HepG2 (cell line): Measurements from ENCODE around the gene WDR48. TPM values are rescaled to one million over a fixed set of nuclear protein-coding genes. Genes with fewer than 3 reads are reported as not detected.

Source experiments
- ATM ChIP-seq: fragments of 450-650 bp; IDR thresholded peaks from 2 replicates; pipeline ENCODE4 v1.7.1; 2017; ENCODE audit warnings: mild to moderate bottlenecking, borderline replicate concordance
- CCDC6 ChIP-seq: sonication (generic); formaldehyde crosslinking; IDR thresholded peaks from 2 replicates; pipeline ENCODE4 v1.8.1; 2022; ENCODE audit warnings: mild to moderate bottlenecking, missing genetic modification reagents, moderate library complexity
- EHMT2 ChIP-seq: fragments of 200-600 bp; sonication (generic); IDR thresholded peaks from 2 replicates; pipeline ENCODE4 v1.7.0; 2017; ENCODE audit warnings: antibody characterized with exemption, low read depth, low read length, borderline replicate concordance
- GATAD2A ChIP-seq: IDR thresholded peaks from 2 replicates; pipeline ENCODE4 v1.6.1; 2016
- IRX3 ChIP-seq: sonication (generic); formaldehyde crosslinking; IDR thresholded peaks from 2 replicates; pipeline ENCODE4 v1.8.1; 2023; ENCODE audit warnings: mild to moderate bottlenecking, low read depth, missing genetic modification reagents, borderline replicate concordance
- KLF13 ChIP-seq: sonication (generic); formaldehyde crosslinking; IDR thresholded peaks from 2 replicates; pipeline ENCODE4 v1.4.0; 2020; ENCODE audit warnings: mild to moderate bottlenecking, missing genetic modification reagents
- MYC ChIP-seq: sonication (generic); formaldehyde crosslinking; IDR thresholded peaks from 2 replicates; pipeline ENCODE4 v1.9.0; 2021; ENCODE audit warnings: missing genetic modification reagents, borderline replicate concordance
- NR2F2 ChIP-seq: IDR thresholded peaks from 2 replicates; pipeline ENCODE4 v1.6.1; 2012; ENCODE audit warnings: low read depth, inconsistent platforms, borderline replicate concordance
- NRL ChIP-seq: sonication (generic); formaldehyde crosslinking; IDR thresholded peaks from 2 replicates; pipeline ENCODE4 v1.5.0; 2020; ENCODE audit warnings: missing genetic modification reagents, mild to moderate bottlenecking, moderate library complexity, borderline replicate concordance
- ZBTB7A ChIP-seq: sonication (generic); formaldehyde crosslinking; IDR thresholded peaks from 2 replicates; pipeline ENCODE4 v1.8.0; 2022; ENCODE audit warnings: mild to moderate bottlenecking, missing genetic modification reagents
- ZC3H13 ChIP-seq: sonication (generic); formaldehyde crosslinking; IDR thresholded peaks from 2 replicates; pipeline ENCODE4 v1.8.1; 2023; ENCODE audit warnings: mild to moderate bottlenecking, missing genetic modification reagents, moderate library complexity
- ZNF136 ChIP-seq: sonication (generic); formaldehyde crosslinking; IDR thresholded peaks from 2 replicates; pipeline ENCODE4 v1.8.1; 2022; ENCODE audit warnings: low read depth, mild to moderate bottlenecking, moderate library complexity, missing genetic modification reagents
- ZNF235 ChIP-seq: sonication (generic); formaldehyde crosslinking; IDR thresholded peaks from 2 replicates; pipeline ENCODE4 v1.8.1; 2023; ENCODE audit warnings: mild to moderate bottlenecking, missing genetic modification reagents, borderline replicate concordance
- ZNF329 ChIP-seq: sonication (generic); formaldehyde crosslinking; IDR thresholded peaks from 2 replicates; pipeline ENCODE4 v1.9.0; 2021; ENCODE audit warnings: low read depth, mild to moderate bottlenecking, missing genetic modification reagents
- ZNF331 ChIP-seq: sonication (generic); formaldehyde crosslinking; IDR thresholded peaks from 2 replicates; pipeline ENCODE4 v1.4.0; 2020; ENCODE audit warnings: missing genetic modification reagents
- ZNF724P ChIP-seq: sonication (generic); formaldehyde crosslinking; IDR thresholded peaks from 2 replicates; pipeline ENCODE4 v1.8.0; 2022; ENCODE audit warnings: missing genetic modification reagents, borderline replicate concordance
- ZNF772 ChIP-seq: sonication (generic); formaldehyde crosslinking; IDR thresholded peaks from 2 replicates; pipeline ENCODE4 v1.5.0; 2020; ENCODE audit warnings: mild to moderate bottlenecking, missing genetic modification reagents
- ZNF839 ChIP-seq: sonication (generic); formaldehyde crosslinking; IDR thresholded peaks from 2 replicates; pipeline ENCODE4 v1.4.0; 2020; ENCODE audit warnings: missing genetic modification reagents, mild to moderate bottlenecking, borderline replicate concordance
- polyA plus RNA-seq, 8 experiments: library from polyadenylated mRNA; depleted of rRNA in 3 of 8; stranded (reverse) in 7 of 8; unstranded in 1 of 8; fragments of >200 nt; fragmentation: Illumina TruSeq in 4 of 8; extraction: Trizol in 4 of 8; gene quantifications; 2 replicates each; pipeline versions ENCODE4 v1.2.1 to v1.2.3, GENCODE V29; 2011 to 2016; ENCODE audit warnings: low read depth in 4 of 8, missing spikeins in 1 of 8, mixed read lengths in 1 of 8; ENCODE audit not compliant: insufficient read depth in 1 of 8
- total RNA-seq, 5 experiments: library from RNA; depleted of rRNA; stranded (reverse); fragments of >200 nt; fragmentation: Illumina TruSeq; extraction: Trizol; gene quantifications; 2 replicates each; pipeline ENCODE4 v1.2.3, GENCODE V29; 2016; ENCODE audit warnings: low read depth in 1 of 5
- TF ChIP-seq, protein P1 (sequence below): IDR thresholded peaks from 2 replicates; pipeline ENCODE4 v1.6.1; 2016; ENCODE audit warnings: low read depth, missing genetic modification reagents, missing compliant biosample characterization
- TF ChIP-seq, protein P2 (sequence below): sonication (generic); formaldehyde crosslinking; IDR thresholded peaks from 2 replicates; pipeline ENCODE4 v1.8.0; 2022; ENCODE audit warnings: mild to moderate bottlenecking, missing genetic modification reagents

WDR48 gene
- total and polyA plus RNA-seq, 2 of the 13 experiments (the other 11 are each of a cell fraction or from before 2014, with no cell fraction given), result 29.2 to 31.2 TPM

DNA sequence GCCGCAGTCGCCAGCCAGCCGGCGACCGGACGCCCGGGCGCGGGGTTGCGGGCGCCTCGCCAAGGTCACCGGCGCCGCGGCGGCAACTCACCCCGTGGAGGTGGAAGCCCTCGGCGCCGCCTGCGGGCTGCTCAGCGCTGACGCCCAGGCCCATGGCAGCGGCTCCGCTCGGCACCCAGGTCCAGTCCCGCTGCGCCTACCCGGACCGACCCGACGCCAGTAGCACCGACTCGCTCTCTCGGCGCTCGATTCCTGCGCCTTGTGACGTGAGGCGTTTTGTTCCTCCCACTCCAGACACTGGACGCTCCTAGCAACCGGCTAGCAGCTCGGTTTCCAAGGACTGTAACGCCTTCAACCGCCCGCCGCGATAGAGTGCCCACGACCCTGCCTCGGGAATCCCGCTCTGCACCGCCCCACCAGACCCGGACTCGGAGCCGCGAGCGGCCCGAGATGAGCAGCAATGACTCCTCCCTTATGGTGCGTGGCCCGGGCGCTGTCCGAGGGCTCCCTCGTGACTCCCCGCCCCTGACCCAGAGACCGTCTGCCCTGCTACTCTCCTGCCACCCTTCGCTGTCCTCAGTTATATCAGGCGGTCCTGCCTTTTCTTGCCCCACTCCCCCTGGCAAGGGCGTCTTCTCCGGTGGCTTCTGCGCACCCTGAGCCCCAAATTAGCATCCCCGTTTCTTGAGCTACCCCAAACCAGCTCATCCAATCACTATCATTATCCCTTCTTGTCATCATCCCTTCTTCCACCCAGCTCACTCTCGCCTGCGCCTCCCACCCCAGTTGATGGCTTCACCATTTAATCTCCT is 55.8 kb downstream of the WDR48 start, which contains the start of the genes GORASP1 and TTC21A (continued):
- TF ChIP-seq, protein P1, sequence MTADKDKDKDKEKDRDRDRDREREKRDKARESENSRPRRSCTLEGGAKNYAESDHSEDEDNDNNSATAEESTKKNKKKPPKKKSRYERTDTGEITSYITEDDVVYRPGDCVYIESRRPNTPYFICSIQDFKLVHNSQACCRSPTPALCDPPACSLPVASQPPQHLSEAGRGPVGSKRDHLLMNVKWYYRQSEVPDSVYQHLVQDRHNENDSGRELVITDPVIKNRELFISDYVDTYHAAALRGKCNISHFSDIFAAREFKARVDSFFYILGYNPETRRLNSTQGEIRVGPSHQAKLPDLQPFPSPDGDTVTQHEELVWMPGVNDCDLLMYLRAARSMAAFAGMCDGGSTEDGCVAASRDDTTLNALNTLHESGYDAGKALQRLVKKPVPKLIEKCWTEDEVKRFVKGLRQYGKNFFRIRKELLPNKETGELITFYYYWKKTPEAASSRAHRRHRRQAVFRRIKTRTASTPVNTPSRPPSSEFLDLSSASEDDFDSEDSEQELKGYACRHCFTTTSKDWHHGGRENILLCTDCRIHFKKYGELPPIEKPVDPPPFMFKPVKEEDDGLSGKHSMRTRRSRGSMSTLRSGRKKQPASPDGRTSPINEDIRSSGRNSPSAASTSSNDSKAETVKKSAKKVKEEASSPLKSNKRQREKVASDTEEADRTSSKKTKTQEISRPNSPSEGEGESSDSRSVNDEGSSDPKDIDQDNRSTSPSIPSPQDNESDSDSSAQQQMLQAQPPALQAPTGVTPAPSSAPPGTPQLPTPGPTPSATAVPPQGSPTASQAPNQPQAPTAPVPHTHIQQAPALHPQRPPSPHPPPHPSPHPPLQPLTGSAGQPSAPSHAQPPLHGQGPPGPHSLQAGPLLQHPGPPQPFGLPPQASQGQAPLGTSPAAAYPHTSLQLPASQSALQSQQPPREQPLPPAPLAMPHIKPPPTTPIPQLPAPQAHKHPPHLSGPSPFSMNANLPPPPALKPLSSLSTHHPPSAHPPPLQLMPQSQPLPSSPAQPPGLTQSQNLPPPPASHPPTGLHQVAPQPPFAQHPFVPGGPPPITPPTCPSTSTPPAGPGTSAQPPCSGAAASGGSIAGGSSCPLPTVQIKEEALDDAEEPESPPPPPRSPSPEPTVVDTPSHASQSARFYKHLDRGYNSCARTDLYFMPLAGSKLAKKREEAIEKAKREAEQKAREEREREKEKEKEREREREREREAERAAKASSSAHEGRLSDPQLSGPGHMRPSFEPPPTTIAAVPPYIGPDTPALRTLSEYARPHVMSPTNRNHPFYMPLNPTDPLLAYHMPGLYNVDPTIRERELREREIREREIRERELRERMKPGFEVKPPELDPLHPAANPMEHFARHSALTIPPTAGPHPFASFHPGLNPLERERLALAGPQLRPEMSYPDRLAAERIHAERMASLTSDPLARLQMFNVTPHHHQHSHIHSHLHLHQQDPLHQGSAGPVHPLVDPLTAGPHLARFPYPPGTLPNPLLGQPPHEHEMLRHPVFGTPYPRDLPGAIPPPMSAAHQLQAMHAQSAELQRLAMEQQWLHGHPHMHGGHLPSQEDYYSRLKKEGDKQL (CRISPR knock-in tag), result no peak
- TF ChIP-seq ZNF839, result 0 out of 2 replicates have a peak, but pooled peaks have one; percentile 26
- no peak; the same call in 1 of the 2 replicates for TF ChIP-seq NR2F2
- no peak for TF ChIP-seq ZNF136
- TF ChIP-seq GATAD2A (CRISPR knock-in tag), result peak; percentile 43; the same call in 1 of the 2 replicates
- TF ChIP-seq ZNF724P (CRISPR knock-in tag), result peak; percentile 68
- TF ChIP-seq ATM, result no peak
- 0 out of 2 replicates have a peak, but pooled peaks have one; percentile 70 for TF ChIP-seq KLF13
- no peak for TF ChIP-seq IRX3 (CRISPR knock-in tag)
- 0 out of 2 replicates have a peak, but pooled peaks have one; percentile 36 for TF ChIP-seq ZNF331 (CRISPR knock-in tag)
- TF ChIP-seq MYC (CRISPR knock-in tag), result no peak
- TF ChIP-seq EHMT2, result no peak
- peak; percentile 54; the same call in 1 of the 2 replicates for TF ChIP-seq ZNF329
- TF ChIP-seq CCDC6 (CRISPR knock-in tag), result peak; percentile 11; the same call in 1 of the 2 replicates
- TF ChIP-seq ZNF772, result peak; percentile 55; the same call in 1 of the 2 replicates
- no peak for TF ChIP-seq ZBTB7A
- no peak for TF ChIP-seq ZC3H13 (CRISPR knock-in tag)
- no peak for TF ChIP-seq ZNF235 (CRISPR knock-in tag)
- 0 out of 2 replicates have a peak, but pooled peaks have one; percentile 37 for TF ChIP-seq NRL
- TF ChIP-seq, protein P2, sequence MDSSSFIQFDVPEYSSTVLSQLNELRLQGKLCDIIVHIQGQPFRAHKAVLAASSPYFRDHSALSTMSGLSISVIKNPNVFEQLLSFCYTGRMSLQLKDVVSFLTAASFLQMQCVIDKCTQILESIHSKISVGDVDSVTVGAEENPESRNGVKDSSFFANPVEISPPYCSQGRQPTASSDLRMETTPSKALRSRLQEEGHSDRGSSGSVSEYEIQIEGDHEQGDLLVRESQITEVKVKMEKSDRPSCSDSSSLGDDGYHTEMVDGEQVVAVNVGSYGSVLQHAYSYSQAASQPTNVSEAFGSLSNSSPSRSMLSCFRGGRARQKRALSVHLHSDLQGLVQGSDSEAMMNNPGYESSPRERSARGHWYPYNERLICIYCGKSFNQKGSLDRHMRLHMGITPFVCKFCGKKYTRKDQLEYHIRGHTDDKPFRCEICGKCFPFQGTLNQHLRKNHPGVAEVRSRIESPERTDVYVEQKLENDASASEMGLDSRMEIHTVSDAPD (CRISPR knock-in tag), result no peak
